ENCODE results near the gene PTPRM. TPM values are rescaled to one million over a fixed set of nuclear protein-coding genes. Genes with fewer than 3 reads are reported as not detected.

The PTPRM gene
- total RNA-seq, 1 donor from 2014 or later: 257 TPM

GRCh38 chr18:8212896-8213780 is 646.0 kb downstream of the PTPRM start:
- Histone ChIP-seq H3K4me3 (no peak overlapping the region), H3K4me1 (no peaks in the 10 kb centered on the region), H3K27me3 (no peaks in the 10 kb centered on the region), H3K27ac (no peak overlapping the region), H3K9me3 (no peaks in the 10 kb centered on the region), H3K36me3 (no peaks in the 10 kb centered on the region)
- no peak for DNase-seq (ENCODE audit: low spot score in 2 of 2)
- intact Hi-C loops (cut with DNase I): no loop called here
- TF ChIP-seq, protein P1, sequence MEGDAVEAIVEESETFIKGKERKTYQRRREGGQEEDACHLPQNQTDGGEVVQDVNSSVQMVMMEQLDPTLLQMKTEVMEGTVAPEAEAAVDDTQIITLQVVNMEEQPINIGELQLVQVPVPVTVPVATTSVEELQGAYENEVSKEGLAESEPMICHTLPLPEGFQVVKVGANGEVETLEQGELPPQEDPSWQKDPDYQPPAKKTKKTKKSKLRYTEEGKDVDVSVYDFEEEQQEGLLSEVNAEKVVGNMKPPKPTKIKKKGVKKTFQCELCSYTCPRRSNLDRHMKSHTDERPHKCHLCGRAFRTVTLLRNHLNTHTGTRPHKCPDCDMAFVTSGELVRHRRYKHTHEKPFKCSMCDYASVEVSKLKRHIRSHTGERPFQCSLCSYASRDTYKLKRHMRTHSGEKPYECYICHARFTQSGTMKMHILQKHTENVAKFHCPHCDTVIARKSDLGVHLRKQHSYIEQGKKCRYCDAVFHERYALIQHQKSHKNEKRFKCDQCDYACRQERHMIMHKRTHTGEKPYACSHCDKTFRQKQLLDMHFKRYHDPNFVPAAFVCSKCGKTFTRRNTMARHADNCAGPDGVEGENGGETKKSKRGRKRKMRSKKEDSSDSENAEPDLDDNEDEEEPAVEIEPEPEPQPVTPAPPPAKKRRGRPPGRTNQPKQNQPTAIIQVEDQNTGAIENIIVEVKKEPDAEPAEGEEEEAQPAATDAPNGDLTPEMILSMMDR (IDR thresholded peaks at IDR 0.05): no peak

GRCh38 chr18:8215741-8216140 is 648.6 kb downstream of the PTPRM start:
- TF ChIP-seq, protein P1 (IDR thresholded peaks at IDR 0.05): no peak
- intact Hi-C loops (cut with DNase I): no loop called here
- no peak overlapping the region for H3K4me3 ChIP-seq
- no peak for DNase-seq (ENCODE audit: low spot score in 2 of 2)
- no peaks in the 10 kb centered on the region for H3K9me3 ChIP-seq
- no peaks in the 10 kb centered on the region for H3K4me1 ChIP-seq
- H3K36me3 ChIP-seq: no peaks in the 10 kb centered on the region
- H3K27ac ChIP-seq: no peak overlapping the region
- H3K27me3 ChIP-seq: no peaks in the 10 kb centered on the region

- Histone ChIP-seq H3K9me3 (no peaks in the 10 kb centered on the region), H3K27ac (no peak overlapping the region), H3K36me3 (no peaks in the 10 kb centered on the region), H3K27me3 (no peaks in the 10 kb centered on the region), H3K4me3 (no peak overlapping the region), H3K4me1 (no peaks in the 10 kb centered on the region)
- DNase-seq (ENCODE audit: low spot score in 2 of 2): no peak
- TF ChIP-seq, protein P1 (IDR thresholded peaks at IDR 0.05): no peak
- intact Hi-C loops (cut with DNase I): no loop called here
Observed at GRCh38 chr18:8217051-8217564, 650.0 kb downstream of the PTPRM start.

DNA sequence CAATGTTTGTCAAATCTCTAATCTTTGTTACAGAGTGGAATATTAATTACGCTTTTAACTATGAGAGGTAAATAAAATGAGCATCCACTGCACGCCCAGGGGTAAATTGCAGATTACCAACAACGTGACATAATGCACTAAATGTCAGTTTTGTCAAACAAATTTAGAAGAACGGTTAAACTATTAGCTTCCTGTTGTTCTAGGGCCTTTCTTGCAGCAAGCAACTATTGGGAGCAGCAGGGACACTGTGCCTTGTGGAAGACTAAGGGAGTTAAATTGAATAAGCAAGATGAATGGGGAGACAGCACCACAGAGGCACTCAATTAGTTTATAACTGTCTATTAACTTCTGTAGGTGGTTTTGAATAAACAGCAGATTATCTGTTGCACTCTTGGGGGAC is 651.1 kb downstream of the PTPRM start:
- no peak for DNase-seq (ENCODE audit: low spot score in 2 of 2)
- H3K4me3 ChIP-seq: no peak overlapping the region
- TF ChIP-seq, protein P1 (IDR thresholded peaks at IDR 0.05): no peak
- no peaks in the 10 kb centered on the region for H3K36me3 ChIP-seq
- intact Hi-C loops (cut with DNase I): no loop called here
- H3K9me3 ChIP-seq: no peaks in the 10 kb centered on the region
- H3K27ac ChIP-seq: no peak overlapping the region
- H3K27me3 ChIP-seq: no peaks in the 10 kb centered on the region
- H3K4me1 ChIP-seq: no peaks in the 10 kb centered on the region

GRCh38 chr18:8221452-8221851 is 654.3 kb downstream of the PTPRM start:
- no peaks in the 10 kb centered on the region for H3K27me3 ChIP-seq
- TF ChIP-seq, protein P1 (IDR thresholded peaks at IDR 0.05): no peak
- intact Hi-C loops (cut with DNase I): no loop called here
- no peak overlapping the region for H3K27ac ChIP-seq
- H3K4me3 ChIP-seq: no peak overlapping the region
- no peaks in the 10 kb centered on the region for H3K9me3 ChIP-seq
- no peak for DNase-seq (ENCODE audit: low spot score in 2 of 2)
- H3K4me1 ChIP-seq: no peaks in the 10 kb centered on the region
- no peaks in the 10 kb centered on the region for H3K36me3 ChIP-seq

Data from ascending aorta (tissue), 2 donors.